Ishikawa (cell line): Measurements from ENCODE around the gene USP43.

Experiments used
- CEBPB ChIP-seq: IDR thresholded peaks from 2 replicates; pipeline ENCODE4 v1.6.1; 2012
- CREB1 ChIP-seq: IDR thresholded peaks from 2 replicates; pipeline ENCODE4 v1.6.1; 2012; ENCODE audit warnings: low read depth
- EGR1 ChIP-seq: IDR thresholded peaks from 2 replicates; pipeline ENCODE4 v1.6.1; 2012
- EP300 ChIP-seq: IDR thresholded peaks from 2 replicates; pipeline ENCODE4 v1.6.1; 2012; ENCODE audit warnings: borderline replicate concordance
- FOXM1 ChIP-seq: IDR thresholded peaks from 2 replicates; pipeline ENCODE4 v1.6.1; 2012; ENCODE audit warnings: low read depth, borderline replicate concordance
- MAX ChIP-seq: IDR thresholded peaks from 2 replicates; pipeline ENCODE4 v1.6.1; 2012
- NFIC ChIP-seq: IDR thresholded peaks from 2 replicates; pipeline ENCODE4 v1.6.1; 2012
- RAD21 ChIP-seq: IDR thresholded peaks from 2 replicates; pipeline ENCODE4 v1.6.1; 2012; ENCODE audit warnings: low read depth
- TAF1 ChIP-seq: IDR thresholded peaks from 2 replicates; pipeline ENCODE4 v1.6.1; 2012; ENCODE audit warnings: low read depth, mild to moderate bottlenecking
- TCF12 ChIP-seq: IDR thresholded peaks from 2 replicates; pipeline ENCODE4 v1.6.1; 2012; ENCODE audit warnings: low read depth
- TEAD4 ChIP-seq: IDR thresholded peaks from 2 replicates; pipeline ENCODE4 v1.6.1; 2012
- YY1 ChIP-seq: IDR thresholded peaks from 2 replicates; pipeline ENCODE4 v1.6.1; 2012; ENCODE audit warnings: low read depth
- ZBTB7A ChIP-seq: IDR thresholded peaks from 2 replicates; pipeline ENCODE4 v1.6.1; 2012; ENCODE audit warnings: low read depth
- TF ChIP-seq, protein P1 (sequence below): IDR thresholded peaks from 2 replicates; pipeline ENCODE4 v1.6.1; 2012; ENCODE audit warnings: low read depth, mild to moderate bottlenecking
- TF ChIP-seq, protein P2 (sequence below): IDR thresholded peaks from 2 replicates; pipeline ENCODE4 v1.6.1; 2012

The USP43 gene

DNA sequence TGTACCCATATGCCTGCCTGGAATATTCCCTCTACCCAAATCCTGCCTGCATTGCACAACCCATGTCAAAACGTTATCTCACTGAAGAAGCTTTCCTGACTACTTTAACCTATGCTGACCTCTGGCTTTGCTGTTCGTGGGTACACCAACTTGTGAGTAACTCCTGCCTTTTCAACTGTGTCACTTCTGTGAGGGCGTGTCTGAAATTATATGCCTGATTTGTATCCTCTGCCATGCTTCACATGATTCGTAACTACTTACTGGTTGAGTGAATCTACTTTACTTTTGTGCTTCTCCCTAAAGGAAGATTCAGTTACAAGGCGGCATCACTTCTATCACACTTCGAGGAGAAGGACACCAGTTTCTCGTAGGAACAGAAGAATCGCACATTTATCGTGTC lies 33.3 kb upstream of the USP43 start:
- TF ChIP-seq EP300 (no peak), MAX (no peak), RAD21 (no peak), CEBPB (no peak), TCF12 (no peak), EGR1 (no peak), CREB1 (no peak), NFIC (no peak), FOXM1 (no peak), ZBTB7A (no peak), TAF1 (no peak), TEAD4 (no peak), YY1 (no peak)
- TF ChIP-seq, protein P1, sequence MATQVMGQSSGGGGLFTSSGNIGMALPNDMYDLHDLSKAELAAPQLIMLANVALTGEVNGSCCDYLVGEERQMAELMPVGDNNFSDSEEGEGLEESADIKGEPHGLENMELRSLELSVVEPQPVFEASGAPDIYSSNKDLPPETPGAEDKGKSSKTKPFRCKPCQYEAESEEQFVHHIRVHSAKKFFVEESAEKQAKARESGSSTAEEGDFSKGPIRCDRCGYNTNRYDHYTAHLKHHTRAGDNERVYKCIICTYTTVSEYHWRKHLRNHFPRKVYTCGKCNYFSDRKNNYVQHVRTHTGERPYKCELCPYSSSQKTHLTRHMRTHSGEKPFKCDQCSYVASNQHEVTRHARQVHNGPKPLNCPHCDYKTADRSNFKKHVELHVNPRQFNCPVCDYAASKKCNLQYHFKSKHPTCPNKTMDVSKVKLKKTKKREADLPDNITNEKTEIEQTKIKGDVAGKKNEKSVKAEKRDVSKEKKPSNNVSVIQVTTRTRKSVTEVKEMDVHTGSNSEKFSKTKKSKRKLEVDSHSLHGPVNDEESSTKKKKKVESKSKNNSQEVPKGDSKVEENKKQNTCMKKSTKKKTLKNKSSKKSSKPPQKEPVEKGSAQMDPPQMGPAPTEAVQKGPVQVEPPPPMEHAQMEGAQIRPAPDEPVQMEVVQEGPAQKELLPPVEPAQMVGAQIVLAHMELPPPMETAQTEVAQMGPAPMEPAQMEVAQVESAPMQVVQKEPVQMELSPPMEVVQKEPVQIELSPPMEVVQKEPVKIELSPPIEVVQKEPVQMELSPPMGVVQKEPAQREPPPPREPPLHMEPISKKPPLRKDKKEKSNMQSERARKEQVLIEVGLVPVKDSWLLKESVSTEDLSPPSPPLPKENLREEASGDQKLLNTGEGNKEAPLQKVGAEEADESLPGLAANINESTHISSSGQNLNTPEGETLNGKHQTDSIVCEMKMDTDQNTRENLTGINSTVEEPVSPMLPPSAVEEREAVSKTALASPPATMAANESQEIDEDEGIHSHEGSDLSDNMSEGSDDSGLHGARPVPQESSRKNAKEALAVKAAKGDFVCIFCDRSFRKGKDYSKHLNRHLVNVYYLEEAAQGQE = no peak
- TF ChIP-seq, protein P2, sequence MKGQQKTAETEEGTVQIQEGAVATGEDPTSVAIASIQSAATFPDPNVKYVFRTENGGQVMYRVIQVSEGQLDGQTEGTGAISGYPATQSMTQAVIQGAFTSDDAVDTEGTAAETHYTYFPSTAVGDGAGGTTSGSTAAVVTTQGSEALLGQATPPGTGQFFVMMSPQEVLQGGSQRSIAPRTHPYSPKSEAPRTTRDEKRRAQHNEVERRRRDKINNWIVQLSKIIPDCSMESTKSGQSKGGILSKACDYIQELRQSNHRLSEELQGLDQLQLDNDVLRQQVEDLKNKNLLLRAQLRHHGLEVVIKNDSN = no peak

DNA sequence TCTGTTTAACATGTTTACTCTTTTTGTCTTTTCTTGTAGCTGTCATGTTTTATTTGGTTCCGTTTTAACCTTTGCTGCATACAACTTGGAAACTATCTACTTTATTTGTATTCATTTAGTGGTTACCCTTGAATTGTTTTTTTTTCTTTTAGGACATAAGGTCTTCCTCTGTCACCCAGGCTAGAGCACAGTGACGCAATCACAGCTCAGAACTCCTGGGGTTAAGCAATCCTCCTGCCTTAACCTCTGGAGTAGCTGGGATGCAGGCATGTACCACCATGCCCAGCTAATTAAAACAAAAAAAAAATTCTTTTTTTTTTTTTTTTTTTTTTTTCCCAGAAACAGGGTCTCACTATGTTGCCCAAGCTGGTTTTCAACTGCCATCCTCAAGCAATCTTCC lies 29.8 kb upstream of the USP43 start:
- TF ChIP-seq EGR1 = no peak
- TF ChIP-seq ZBTB7A = no peak

GRCh38 chr17:9622961-9623360 lies 22.4 kb upstream of the USP43 start:
- no peak for TF ChIP-seq CREB1
- TF ChIP-seq MAX = no peak
- no peak for TF ChIP-seq ZBTB7A
- TF ChIP-seq CEBPB = no peak
- no peak for TF ChIP-seq NFIC
- no peak for TF ChIP-seq TCF12

GRCh38 chr17:9628509-9628908 lies 16.8 kb upstream of the USP43 start:
- no peak for TF ChIP-seq NFIC
- TF ChIP-seq CEBPB = no peak
- no peak for TF ChIP-seq EGR1
- no peak for TF ChIP-seq MAX
- no peak for TF ChIP-seq ZBTB7A

DNA sequence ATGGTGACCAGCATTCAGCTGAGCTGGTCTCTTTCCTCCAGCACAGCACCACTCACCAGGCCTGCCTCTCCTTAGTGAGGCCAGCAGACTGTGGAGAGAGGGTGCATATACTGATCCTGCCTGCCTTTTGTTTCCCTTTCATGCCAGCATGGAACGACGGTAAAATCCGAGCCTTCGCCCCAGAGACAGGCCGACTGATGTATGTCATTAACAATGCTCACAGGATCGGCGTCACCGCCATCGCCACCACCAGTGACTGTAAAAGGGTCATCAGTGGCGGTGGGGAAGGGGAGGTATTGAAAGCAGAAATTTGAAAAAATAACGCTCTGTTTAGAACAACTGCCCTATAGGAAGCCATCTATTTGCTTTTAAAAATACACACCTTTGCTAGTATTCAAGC lies 12.6 kb upstream of the USP43 start:
- no peak for TF ChIP-seq CREB1
- TF ChIP-seq RAD21 = no peak
- TF ChIP-seq, protein P1 = no peak
- TF ChIP-seq YY1 = no peak
- TF ChIP-seq EP300 = no peak
- TF ChIP-seq EGR1 = no peak
- no peak for TF ChIP-seq TEAD4
- TF ChIP-seq CEBPB = no peak

DNA sequence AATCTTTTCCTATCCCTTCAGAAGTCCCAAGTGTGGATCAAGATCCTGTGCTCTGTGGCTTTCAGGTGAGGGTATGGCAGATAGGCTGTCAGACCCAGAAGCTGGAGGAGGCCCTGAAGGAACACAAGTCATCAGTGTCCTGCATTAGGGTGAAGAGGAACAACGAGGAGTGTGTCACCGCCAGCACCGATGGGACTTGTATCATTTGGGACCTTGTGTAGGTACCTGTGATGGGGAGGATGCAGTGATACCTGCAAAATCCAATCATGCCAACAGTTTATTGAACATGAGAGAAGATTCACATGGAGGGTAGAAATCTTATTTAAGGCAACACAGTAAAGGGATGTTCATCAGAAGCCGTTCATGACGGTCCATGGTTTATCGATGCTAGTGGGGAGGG lies 10.0 kb upstream of the USP43 start:
- no peak for TF ChIP-seq RAD21
- TF ChIP-seq CREB1 = no peak
- no peak for TF ChIP-seq EP300
- TF ChIP-seq NFIC = no peak
- TF ChIP-seq MAX = no peak
- TF ChIP-seq FOXM1 = no peak
- TF ChIP-seq, protein P1 = no peak
- TF ChIP-seq YY1 = no peak
- TF ChIP-seq CEBPB = no peak
- TF ChIP-seq TEAD4 = no peak
- TF ChIP-seq TCF12 = no peak
- TF ChIP-seq ZBTB7A = no peak
